Measurements from ENCODE around the gene LHFPL6. TPM values are rescaled to one million over a fixed set of nuclear protein-coding genes. Genes with fewer than 3 reads are reported as not detected.

Gene LHFPL6
- total RNA-seq, 2 donors from 2014 or later: 7.5 to 40.0 TPM

DNA sequence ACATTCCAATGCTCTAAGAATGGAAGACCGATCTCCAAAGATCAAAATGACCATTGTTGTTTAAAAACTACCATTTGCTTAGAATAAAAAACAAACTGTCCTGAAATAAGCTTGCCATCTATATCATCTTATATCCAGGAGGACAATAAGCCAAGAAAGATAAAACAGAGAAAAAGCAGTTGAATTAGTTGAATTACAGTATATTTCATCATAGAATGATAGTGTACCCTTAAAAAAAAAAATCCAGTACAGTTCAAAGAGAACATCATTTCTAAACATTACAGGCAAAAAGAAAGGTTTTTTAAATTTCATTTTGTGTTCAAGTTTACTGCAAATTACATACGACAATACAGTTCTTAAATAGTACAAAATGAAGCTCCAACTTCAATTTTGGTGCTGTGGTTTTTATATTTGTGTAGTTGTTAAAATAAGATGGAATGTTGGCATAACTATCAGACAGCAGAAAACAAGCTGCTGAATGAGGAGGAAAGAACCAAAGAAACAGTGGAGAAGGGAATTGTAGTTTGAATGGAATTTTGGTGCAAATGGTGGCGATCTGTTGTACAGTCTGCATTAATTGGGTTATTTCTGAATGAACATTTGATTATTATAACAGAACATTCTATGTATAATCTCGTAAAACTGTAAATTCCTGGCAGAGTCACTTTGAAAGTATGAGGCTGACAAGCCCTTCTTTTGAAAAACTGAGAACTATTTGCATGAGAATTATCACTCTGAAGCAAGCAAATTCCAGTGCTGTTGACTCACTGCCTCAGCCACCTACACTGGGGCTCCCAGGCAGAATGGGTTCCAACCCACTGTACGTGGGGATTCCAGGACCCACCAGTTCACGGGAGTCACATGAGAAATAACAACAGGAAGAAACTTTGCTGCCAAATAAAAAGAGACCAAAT, 37.7 kb downstream of the LHFPL6 start:
- TF ChIP-seq POLR2AphosphoS5 (IDR thresholded peaks at IDR 0.05) (no peak), POLR2A (IDR thresholded peaks at IDR 0.05) (no peak)
- TF ChIP-seq, protein P1, sequence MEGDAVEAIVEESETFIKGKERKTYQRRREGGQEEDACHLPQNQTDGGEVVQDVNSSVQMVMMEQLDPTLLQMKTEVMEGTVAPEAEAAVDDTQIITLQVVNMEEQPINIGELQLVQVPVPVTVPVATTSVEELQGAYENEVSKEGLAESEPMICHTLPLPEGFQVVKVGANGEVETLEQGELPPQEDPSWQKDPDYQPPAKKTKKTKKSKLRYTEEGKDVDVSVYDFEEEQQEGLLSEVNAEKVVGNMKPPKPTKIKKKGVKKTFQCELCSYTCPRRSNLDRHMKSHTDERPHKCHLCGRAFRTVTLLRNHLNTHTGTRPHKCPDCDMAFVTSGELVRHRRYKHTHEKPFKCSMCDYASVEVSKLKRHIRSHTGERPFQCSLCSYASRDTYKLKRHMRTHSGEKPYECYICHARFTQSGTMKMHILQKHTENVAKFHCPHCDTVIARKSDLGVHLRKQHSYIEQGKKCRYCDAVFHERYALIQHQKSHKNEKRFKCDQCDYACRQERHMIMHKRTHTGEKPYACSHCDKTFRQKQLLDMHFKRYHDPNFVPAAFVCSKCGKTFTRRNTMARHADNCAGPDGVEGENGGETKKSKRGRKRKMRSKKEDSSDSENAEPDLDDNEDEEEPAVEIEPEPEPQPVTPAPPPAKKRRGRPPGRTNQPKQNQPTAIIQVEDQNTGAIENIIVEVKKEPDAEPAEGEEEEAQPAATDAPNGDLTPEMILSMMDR (IDR thresholded peaks at IDR 0.05): no peak
- no peaks in the 10 kb centered on the region for H3K9me3 ChIP-seq
- 19% methylated on average over 6 of the region's 6 CpGs for WGBS
- H3K27me3 ChIP-seq (replicated peaks; ENCODE audit: insufficient read depth): no peaks in the 10 kb centered on the region
- no peak for DNase-seq (ENCODE audit: low spot score)
- H3K4me1 ChIP-seq (replicated peaks): no peaks in the 10 kb centered on the region
- intact Hi-C loops (cut with DNase I): no loop called here
- no peaks in the 10 kb centered on the region for H3K36me3 ChIP-seq
- H3K4me3 ChIP-seq: no peak overlapping the region
- no peak overlapping the region for H3K27ac ChIP-seq

DNA sequence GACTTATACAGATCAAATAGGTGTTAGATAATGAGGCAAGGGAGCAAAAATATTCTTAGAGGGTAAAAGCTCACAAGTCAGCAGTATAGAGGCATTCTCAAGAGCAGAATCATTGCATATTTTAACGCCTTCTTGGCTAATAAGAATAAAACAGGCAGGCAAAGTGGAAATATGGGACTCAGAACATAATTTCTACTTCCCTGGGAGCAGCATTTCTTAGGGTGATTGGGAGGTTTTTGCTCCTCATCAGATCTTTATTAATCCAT, 39.6 kb downstream of the LHFPL6 start:
- no peaks in the 10 kb centered on the region for H3K4me1 ChIP-seq (replicated peaks)
- no peaks in the 10 kb centered on the region for H3K27me3 ChIP-seq (replicated peaks; ENCODE audit: insufficient read depth)
- intact Hi-C loops (cut with DNase I): no loop called here
- DNase-seq (ENCODE audit: low spot score): no peak
- TF ChIP-seq POLR2A (IDR thresholded peaks at IDR 0.05) (no peak), POLR2AphosphoS5 (IDR thresholded peaks at IDR 0.05) (no peak)
- TF ChIP-seq, protein P1 (IDR thresholded peaks at IDR 0.05): no peak
- no peak overlapping the region for H3K4me3 ChIP-seq
- no peak overlapping the region for H3K27ac ChIP-seq
- no peaks in the 10 kb centered on the region for H3K9me3 ChIP-seq
- WGBS: 94% methylated on average over 1 of the region's 1 CpG
- no peaks in the 10 kb centered on the region for H3K36me3 ChIP-seq

DNA sequence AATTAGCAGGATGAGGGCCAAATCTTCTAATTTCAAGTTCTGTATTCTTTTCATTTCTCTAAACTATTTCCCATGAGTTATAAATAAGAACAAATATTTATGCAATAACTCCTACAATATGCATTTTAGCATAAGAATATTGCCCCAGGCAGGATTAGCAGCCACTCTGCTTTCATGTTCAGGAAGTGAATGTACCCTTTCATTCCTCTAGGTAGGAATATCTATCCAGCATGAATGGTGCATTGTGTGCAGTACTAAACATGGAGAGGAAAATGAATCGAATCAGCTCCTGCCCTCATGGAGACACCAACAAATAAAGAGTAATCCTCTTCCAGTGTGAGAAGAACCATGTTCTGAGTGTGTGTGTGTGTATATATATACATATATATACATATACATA, 41.0 kb downstream of the LHFPL6 start:
- Histone ChIP-seq H3K27ac (no peak overlapping the region), H3K27me3 (replicated peaks; ENCODE audit: insufficient read depth) (no peaks in the 10 kb centered on the region), H3K4me3 (no peak overlapping the region), H3K9me3 (no peaks in the 10 kb centered on the region), H3K36me3 (no peaks in the 10 kb centered on the region), H3K4me1 (replicated peaks) (no peaks in the 10 kb centered on the region)
- 58% methylated on average over 1 of the region's 1 CpG for WGBS
- no peak for DNase-seq (ENCODE audit: low spot score)
- intact Hi-C loops (cut with DNase I): no loop called here
- TF ChIP-seq, protein P1 (IDR thresholded peaks at IDR 0.05): no peak
- TF ChIP-seq POLR2AphosphoS5 (IDR thresholded peaks at IDR 0.05) (no peak), POLR2A (IDR thresholded peaks at IDR 0.05) (no peak)

DNA sequence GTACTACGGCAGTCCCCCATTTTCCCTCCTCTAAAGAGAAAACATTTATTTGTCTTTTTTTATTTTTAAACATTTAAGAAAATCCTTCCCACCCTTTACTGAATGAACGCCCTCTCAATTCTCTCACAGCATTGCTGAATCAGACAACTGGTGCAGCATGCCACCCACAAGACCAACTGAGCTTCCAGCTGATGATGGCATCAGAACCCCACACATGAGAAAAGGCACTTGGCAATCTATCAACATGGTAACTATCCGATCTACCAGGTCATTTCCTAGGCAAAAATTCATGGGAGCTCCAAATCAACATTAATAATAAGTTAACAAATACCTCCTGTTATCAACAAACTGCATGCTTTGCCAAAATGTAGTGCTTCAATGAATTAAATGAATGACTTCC, 43.1 kb downstream of the LHFPL6 start:
- no peaks in the 10 kb centered on the region for H3K36me3 ChIP-seq
- no peaks in the 10 kb centered on the region for H3K4me1 ChIP-seq (replicated peaks)
- no peaks in the 10 kb centered on the region for H3K9me3 ChIP-seq
- H3K4me3 ChIP-seq: no peak overlapping the region
- intact Hi-C loops (cut with DNase I): no loop called here
- no peak overlapping the region for H3K27ac ChIP-seq
- H3K27me3 ChIP-seq (replicated peaks; ENCODE audit: insufficient read depth): no peaks in the 10 kb centered on the region
- no peak for DNase-seq (ENCODE audit: low spot score)
- TF ChIP-seq POLR2AphosphoS5 (IDR thresholded peaks at IDR 0.05): no peak
- no peak for TF ChIP-seq POLR2A (IDR thresholded peaks at IDR 0.05)
- TF ChIP-seq, protein P1 (IDR thresholded peaks at IDR 0.05): no peak
- WGBS: 90% methylated on average over 3 of the region's 3 CpGs

Data from prostate gland (tissue), 2 donors.